Adrenal gland (tissue), 5 donors: ENCODE data around the gene PDX1.

Source experiments
- CTCF ChIP-seq, 6 experiments: fragments of 450-650 bp in 4 of 6; fragments of 200-600 bp in 2 of 6; sonication (generic) in 1 of 6; IDR thresholded peaks; 1 replicate in 5 of 6; 2 replicates in 1 of 6; pipeline versions ENCODE4 v1.5.1 to v1.8.0; 2016 to 2021; ENCODE audit warnings: antibody characterized with exemption in 6 of 6, mild to moderate bottlenecking in 2 of 6, moderate library complexity in 1 of 6
- POLR2A ChIP-seq, 2 donors: fragments of 450-650 bp; IDR thresholded peaks; one replicate each; pipeline ENCODE4 v1.6.1; 2017; ENCODE audit warnings: antibody characterized with exemption in 2 of 2, mild to moderate bottlenecking in 2 of 2, moderate library complexity in 1 of 2
- donor health status: DM: no; HTN: no; CAD: no.

- TF ChIP-seq CTCF (IDR thresholded peaks at IDR 0.05) = peak; percentile 37 to 80 (median 64)
- no peak for TF ChIP-seq POLR2A (IDR thresholded peaks at IDR 0.05)
Observed at GRCh38 chr13:27953676-27954405, 34.0 kb downstream of the PDX1 start.
